ENCODE data around the gene GPR17.

GPR17 gene

DNA sequence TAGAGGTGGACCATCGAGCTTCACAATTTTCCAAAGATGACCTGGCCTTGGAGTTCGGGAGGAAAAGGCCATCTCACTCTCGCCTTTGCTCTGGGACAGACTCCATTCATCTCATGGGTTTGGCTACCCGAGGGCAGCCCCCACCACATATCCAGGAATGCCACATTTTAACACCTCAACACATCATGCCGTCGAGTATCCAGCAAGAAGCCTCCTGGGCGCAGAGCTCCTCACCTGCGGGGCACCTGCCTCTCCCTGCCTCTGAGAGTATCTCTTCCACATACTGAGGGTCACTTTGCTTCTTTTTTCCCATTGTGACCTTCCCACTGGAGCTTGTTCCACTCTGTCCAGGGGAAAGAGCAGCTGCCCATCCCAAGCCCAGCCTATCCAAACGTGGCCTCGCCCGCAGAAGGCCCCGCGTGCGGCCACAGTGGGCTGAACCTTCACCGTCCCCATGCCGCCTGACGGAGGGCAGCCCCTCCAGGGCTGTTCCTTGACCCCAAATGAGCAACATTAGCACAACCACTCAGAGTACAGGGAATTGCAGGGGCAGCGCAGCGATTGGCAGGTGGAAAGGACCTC is 34.8 kb downstream of the GPR17 start:
- no peak for DNase-seq (ENCODE audit: low read depth)
- TF ChIP-seq CTCF (conservative IDR thresholded peaks at IDR 0.05; ENCODE audit: low read depth, low read length) = no peak
- H3K4me3 ChIP-seq (ENCODE audit: low read depth, low read length) = no peak overlapping the region

DNA sequence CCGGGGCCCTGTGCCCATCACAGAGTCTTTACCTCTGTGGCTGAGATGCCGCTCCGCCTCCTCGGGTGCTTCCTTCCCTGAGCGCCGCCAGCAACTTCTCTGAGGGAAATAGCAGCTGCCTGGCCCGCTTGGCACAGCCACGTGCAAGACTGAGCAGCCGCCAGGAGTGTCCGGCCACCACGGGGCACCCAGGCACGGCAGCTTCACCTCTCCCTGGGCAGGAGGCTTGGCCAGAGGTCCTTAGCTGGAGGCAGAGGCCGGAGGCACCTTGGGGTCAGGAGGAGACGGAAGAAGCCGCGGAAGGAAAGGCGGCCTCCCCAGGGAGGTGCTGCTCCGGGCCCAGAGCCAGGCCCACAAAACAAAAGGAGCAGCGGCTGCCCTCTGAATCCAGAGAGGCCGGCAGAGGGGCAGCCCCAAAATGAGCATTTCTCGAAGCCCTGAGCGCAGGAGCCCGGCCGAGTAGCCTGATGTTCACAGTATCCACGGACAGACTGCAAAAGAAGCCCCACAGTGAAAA is 35.4 kb downstream of the GPR17 start:
- peak overlapping the region; percentile 25 for H3K4me3 ChIP-seq (ENCODE audit: low read depth, low read length)
- no peak for TF ChIP-seq CTCF (conservative IDR thresholded peaks at IDR 0.05; ENCODE audit: low read depth, low read length)
- DNase-seq (ENCODE audit: low read depth) = peak; percentile 40

- H3K4me3 ChIP-seq (ENCODE audit: low read depth, low read length) = no peak overlapping the region
- no peak for DNase-seq (ENCODE audit: low read depth)
- no peak for TF ChIP-seq CTCF (conservative IDR thresholded peaks at IDR 0.05; ENCODE audit: low read depth, low read length)
Measured at GRCh38 chr2:127681976-127682857, 36.3 kb downstream of the GPR17 start.

DNA sequence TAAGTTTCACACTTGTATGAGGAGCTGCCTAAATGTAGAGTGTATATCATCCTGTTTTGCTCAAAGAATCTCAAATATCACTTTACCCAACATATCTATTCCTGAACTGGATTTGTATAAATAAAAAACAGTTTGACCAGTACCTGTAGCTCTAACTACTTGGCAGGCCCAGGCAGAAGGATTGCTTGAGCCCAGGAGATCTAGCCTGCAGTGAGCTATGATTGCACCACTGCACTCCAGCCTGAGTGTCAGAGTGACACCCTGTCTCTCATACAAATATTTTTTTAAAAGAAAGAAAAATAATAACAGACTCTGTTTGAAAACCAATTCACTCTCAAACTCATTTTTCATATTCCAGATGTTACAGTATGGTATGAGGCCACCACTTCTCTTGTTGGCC is 37.1 kb downstream of the GPR17 start:
- no peak overlapping the region for H3K4me3 ChIP-seq (ENCODE audit: low read depth, low read length)
- TF ChIP-seq CTCF (conservative IDR thresholded peaks at IDR 0.05; ENCODE audit: low read depth, low read length) = no peak
- DNase-seq (ENCODE audit: low read depth) = no peak

DNA sequence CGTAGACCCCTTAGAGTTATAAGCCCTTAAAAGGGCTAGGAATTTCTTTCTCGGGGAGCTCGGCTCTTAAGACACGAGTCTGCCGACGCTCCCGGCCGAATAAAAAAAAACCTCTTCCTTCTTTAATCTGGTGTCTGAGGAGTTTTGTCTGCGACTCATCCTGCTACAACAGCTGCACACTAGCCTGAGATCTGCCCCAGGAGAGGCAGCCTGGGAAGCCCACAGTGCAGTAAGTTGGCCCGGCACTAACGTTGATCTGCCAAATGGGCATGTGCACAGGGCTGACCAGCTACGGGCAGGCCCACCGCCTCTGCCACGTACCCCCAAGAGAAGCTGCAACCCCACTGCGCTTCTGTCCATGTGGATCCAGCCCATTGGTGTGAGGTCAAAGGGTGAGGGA is 37.8 kb downstream of the GPR17 start:
- H3K4me3 ChIP-seq (ENCODE audit: low read depth, low read length) = no peak overlapping the region
- peak; percentile 30 for DNase-seq (ENCODE audit: low read depth)
- TF ChIP-seq CTCF (conservative IDR thresholded peaks at IDR 0.05; ENCODE audit: low read depth, low read length) = no peak

DNA sequence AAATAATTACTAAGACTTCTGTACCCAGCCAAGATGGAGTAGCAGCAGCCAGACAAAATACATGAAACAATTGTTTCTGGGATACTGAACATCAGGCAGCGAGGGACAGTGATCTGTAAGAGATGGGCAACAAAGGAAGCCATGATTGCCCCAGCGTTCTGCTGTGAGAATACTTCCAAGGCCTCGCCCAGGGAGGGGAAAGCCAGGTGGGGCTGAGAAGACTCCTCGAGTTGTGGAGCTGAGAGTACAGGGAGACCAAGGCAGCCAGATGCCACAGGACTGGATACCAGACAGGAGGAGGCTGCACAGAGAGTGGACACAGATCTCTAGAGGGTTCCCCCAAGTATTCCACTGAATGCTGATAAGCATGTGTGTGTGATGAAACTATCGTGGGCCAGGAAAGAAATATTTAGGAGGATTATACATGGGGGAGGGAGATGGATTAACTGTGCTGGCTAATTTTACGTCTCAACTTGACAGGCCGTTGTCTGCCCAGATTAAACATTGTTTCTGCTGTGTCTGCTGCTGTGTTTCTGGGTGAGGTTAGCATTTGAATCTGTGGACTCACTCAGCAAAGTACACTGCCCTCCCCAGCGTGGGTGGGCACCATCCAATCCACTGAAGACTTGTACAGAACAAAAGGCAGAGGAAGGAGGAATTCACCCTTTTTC is 39.6 kb downstream of the GPR17 start:
- TF ChIP-seq CTCF (conservative IDR thresholded peaks at IDR 0.05; ENCODE audit: low read depth, low read length) = no peak
- H3K4me3 ChIP-seq (ENCODE audit: low read depth, low read length) = no peak overlapping the region
- no peak for DNase-seq (ENCODE audit: low read depth)
